ENCODE measurements around the gene TTC6. TPM values are rescaled to one million over a fixed set of nuclear protein-coding genes. Genes with fewer than 3 reads are reported as not detected.

Gene TTC6
- total and polyA plus RNA-seq, 2 donors (not counting 3 experiments of a cell fraction or from before 2014, with no cell fraction given) = 0.75 TPM; not detected in 1

DNA sequence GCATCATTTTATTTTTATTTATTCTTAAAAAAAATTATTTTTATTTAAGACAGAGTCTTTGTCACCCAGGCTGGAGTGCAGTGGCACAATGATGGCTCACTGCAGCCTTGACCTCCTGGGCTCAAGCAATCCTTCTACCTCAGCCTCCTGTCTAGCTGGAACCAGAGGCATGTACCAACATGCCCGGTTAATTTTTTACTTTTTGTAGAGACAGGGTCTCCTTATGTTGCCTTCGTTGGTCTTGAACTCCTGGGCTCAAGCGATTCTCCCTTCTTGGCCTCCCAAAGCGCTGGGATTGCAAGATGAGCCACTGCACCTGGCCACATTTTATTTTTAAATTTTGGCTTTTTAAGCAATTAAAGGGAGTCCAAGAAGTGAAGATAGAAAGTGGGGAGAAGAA lies 21.4 kb downstream of the TTC6 start:
- Histone ChIP-seq H3K9ac (replicated peaks; ENCODE audit: extremely low read depth, insufficient read depth, low read length) (no peak overlapping the region), H3K27ac (ENCODE audit: insufficient read depth, low read depth, low read length) (no peak overlapping the region), H2AFZ (ENCODE audit: low read depth, low read length) (no peak overlapping the region), H3K4me2 (ENCODE audit: insufficient read depth, low read length) (no peak overlapping the region), H3K4me1 (ENCODE audit: control insufficient read depth, extremely low read depth, insufficient read depth, low read length) (no peaks in the 10 kb centered on the region), H3K27me3 (ENCODE audit: control insufficient read depth in 2 of 2, insufficient read depth in 2 of 2, low read length in 2 of 2) (peaks cover 4 to 20% of the 10 kb centered on the region in 2 experiments), H3K36me3 (ENCODE audit: control insufficient read depth in 2 of 2, extremely low read depth in 1 of 2, insufficient read depth in 2 of 2, low read length in 2 of 2) (no peaks in the 10 kb centered on the region), H4K20me1 (replicated peaks; ENCODE audit: control insufficient read depth, extremely low read depth, insufficient read depth, low read length) (no peaks in the 10 kb centered on the region), H3K9me1 (replicated peaks; ENCODE audit: control insufficient read depth, extremely low read depth, insufficient read depth, low read length) (no peaks in the 10 kb centered on the region), H3K4me3 (replicated peaks in 1 of 3; ENCODE audit: insufficient read depth in 1 of 3, low read depth in 1 of 3, low read length in 3 of 3) (no peak overlapping the region), H3K79me2 (ENCODE audit: control insufficient read depth, insufficient read depth, low read length) (no peaks in the 10 kb centered on the region), H3K9me3 (replicated peaks; ENCODE audit: control insufficient read depth, insufficient read depth, low read length) (peaks cover 3% of the 10 kb centered on the region)
- ChIA-PET POLR2A (no interaction called here), CTCF (no interaction called here)
- intact Hi-C loops (cut with micrococcal nuclease) (no loop called here), dilution Hi-C loops (cut with MboI; ENCODE audit: extremely low pct_ligation_motif_present, low sequenced_read_pairs) (no loop called here)
- FAIRE-seq (no peak), DNase-seq (ENCODE audit: low read depth, low spot score) (no peak)
- BruUV-seq (replicated peaks) = no TSS peak
- TF ChIP-seq, protein P1, sequence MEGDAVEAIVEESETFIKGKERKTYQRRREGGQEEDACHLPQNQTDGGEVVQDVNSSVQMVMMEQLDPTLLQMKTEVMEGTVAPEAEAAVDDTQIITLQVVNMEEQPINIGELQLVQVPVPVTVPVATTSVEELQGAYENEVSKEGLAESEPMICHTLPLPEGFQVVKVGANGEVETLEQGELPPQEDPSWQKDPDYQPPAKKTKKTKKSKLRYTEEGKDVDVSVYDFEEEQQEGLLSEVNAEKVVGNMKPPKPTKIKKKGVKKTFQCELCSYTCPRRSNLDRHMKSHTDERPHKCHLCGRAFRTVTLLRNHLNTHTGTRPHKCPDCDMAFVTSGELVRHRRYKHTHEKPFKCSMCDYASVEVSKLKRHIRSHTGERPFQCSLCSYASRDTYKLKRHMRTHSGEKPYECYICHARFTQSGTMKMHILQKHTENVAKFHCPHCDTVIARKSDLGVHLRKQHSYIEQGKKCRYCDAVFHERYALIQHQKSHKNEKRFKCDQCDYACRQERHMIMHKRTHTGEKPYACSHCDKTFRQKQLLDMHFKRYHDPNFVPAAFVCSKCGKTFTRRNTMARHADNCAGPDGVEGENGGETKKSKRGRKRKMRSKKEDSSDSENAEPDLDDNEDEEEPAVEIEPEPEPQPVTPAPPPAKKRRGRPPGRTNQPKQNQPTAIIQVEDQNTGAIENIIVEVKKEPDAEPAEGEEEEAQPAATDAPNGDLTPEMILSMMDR (IDR thresholded peaks at IDR 0.05; ENCODE audit: extremely low read depth in 1 of 2, insufficient read depth in 1 of 2, low read depth in 1 of 2, low read length in 2 of 2) = no peak
- TF ChIP-seq POLR2A (IDR thresholded peaks at IDR 0.05; ENCODE audit: low read depth, low read length) (no peak), GATA2 (IDR thresholded peaks at IDR 0.05; ENCODE audit: insufficient read depth, insufficient read length, low read depth, low read length) (no peak), MYC (IDR thresholded peaks at IDR 0.05; ENCODE audit: low read depth, low read length) (no peak), FOS (IDR thresholded peaks at IDR 0.05; ENCODE audit: borderline replicate concordance, insufficient read depth, low read length) (no peak), EZH2 (IDR thresholded peaks at IDR 0.05; ENCODE audit: borderline replicate concordance, low read depth, low read length, severe bottlenecking) (no peak), JUN (IDR thresholded peaks at IDR 0.05; ENCODE audit: borderline replicate concordance, insufficient read depth, insufficient read length, low read depth) (no peak)
